GM12872 (cell line): ENCODE measurements around the gene DNAJB13.

Source experiments
- CTCF ChIP-seq: IDR thresholded peaks from 3 replicates; pipeline ENCODE4 v1.5.1; 2011; ENCODE audit warnings: low read depth, mild to moderate bottlenecking, low read length, moderate library complexity; ENCODE audit not compliant: insufficient read depth

Gene DNAJB13

DNA sequence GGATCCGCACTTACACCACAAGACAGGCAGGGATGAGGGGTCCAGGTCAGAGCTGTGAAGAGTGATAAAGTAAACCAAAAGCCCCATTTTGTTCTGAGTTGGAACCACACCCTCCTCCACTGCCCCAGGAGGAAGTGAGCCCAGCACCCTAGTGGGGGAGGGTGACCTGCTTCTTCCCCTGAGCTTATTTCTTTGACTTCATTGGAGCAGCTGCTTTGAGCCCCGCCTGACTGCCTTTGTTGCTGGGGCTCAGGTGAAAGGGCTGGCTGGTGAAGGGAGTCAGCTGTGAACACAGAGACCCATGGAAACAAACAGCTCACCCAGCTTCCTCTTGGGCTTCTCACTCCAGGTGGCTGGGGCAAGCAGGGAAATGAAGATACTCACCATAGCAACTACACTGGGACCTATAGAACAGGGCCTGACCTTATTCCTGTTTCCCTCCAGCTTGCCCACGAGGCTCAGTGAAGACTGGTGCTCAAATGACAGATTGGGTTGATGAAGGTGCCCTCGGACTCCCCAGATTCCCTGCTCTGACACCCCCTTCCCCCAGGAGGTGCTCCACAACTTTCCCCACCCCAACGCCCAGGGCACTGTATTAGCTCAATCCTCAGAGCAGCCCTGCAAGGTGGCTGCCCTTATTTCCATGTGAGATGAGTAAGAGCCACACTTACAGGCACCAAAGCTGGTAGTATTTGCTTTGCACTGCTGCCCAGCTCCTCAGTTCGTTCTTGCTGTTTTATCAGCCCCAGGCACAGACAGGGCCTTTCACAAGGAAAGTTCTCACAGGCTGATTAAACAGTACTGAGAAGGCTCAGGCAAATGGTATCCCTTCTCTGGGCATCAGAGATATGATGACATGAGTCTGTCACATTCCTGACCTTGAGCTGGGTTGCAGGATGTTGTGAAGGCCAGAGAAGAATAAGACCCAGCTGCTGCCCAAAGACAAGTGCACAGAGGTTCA, 29.5 kb downstream of the DNAJB13 start:
- TF ChIP-seq CTCF = no peak

- TF ChIP-seq CTCF = no peak
These were observed 30.4 kb downstream of the DNAJB13 start for GRCh38 chr11:73981051-73981805.

- no peak for TF ChIP-seq CTCF
These were observed 31.8 kb downstream of the DNAJB13 start, which contains the start of gene UCP2 for GRCh38 chr11:73982595-73982989. Gene UCP2, minus strand, starts transcription at chr11:73982843. Its CDS starts 4,465 bp downstream, at chr11:73978378.

DNA sequence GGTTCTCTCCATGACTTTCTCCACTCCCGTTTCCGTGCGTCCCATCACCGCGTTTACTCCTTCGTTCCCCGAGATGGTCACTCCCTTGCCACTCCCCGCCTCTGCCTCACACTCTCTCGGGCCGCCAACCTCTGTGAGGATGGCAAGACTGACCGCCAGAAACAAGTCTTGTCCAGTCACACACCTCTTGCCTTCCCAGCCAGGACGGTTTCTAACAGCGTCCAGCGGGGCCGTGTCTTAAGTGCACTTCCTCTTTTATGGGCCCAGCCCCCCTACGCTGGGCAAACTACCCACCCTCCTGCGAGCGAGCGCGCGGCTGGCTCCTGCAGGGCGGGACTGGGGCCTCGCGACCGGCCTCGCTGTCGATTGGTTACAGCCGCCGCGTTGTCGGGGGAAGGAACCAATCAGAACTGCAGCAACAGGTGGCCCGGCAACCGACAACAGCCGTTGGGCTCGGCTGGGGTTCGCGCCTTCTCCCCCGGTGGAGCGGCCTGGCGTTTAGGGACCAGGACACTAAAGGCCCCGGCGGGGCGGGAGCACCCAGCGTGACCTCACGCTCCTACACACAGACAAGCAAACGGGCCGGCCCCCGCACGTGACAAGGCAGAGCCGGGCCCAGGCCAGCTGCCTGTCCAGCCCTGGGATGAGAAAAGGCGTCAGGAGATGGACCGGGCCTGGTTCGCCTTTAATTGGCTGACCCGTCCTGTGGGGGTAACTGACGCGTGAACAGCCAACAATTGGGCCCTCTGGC, 32.3 kb downstream of the DNAJB13 start:
- no peak for TF ChIP-seq CTCF

GRCh38 chr11:73983741-73984538, 33.1 kb downstream of the DNAJB13 start:
- TF ChIP-seq CTCF = no peak

DNA sequence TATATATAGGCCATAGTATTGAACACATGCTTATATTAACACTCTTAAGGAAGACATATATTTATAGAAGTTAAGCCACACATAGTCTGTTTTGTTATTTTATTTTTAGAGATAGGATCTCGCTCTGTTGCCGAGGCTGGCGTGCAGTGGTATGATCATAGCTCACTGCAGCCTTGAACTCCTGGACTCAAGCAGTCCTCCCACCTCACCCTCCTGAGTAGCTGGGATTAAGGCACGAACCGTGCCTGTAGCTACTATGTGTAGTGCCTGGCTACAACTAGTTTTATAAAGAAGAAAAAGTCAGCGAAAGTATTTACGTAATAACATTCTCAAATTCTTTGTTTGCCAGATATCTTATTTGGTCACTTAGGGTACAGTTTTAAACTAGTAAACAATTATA, 37.4 kb downstream of the DNAJB13 start:
- TF ChIP-seq CTCF = no peak
